HAP-1 (cell line): ENCODE measurements around the gene BRINP3.

Experiments
- DNase-seq, 2 experiments: peaks; one replicate each; pipeline ENCODE4 v3.0.0-alpha.2; 2016 to 2020; ENCODE audit warnings: low spot score in 2 of 2
- H3K27me3 ChIP-seq: fragments of 250-450 bp; sonication (Bioruptor Pico); 2 replicates; pipeline ENCODE4 v1.5.1; 2020; ENCODE audit warnings: low read depth, mild to moderate bottlenecking, moderate library complexity
- H3K36me3 ChIP-seq: fragments of 250-450 bp; sonication (Bioruptor Pico); replicated peaks from 2 replicates; pipeline ENCODE4 v1.5.1; 2020; ENCODE audit warnings: mild to moderate bottlenecking
- H3K4me1 ChIP-seq: fragments of 250-450 bp; sonication (Bioruptor Pico); 2 replicates; pipeline ENCODE4 v1.5.1; 2020; ENCODE audit warnings: mild to moderate bottlenecking
- H3K4me3 ChIP-seq: fragments of 250-450 bp; sonication (Bioruptor Pico); 2 replicates; pipeline ENCODE4 v1.5.1; 2020; ENCODE audit warnings: mild to moderate bottlenecking, moderate library complexity
- H3K9me3 ChIP-seq: fragments of 250-450 bp; sonication (Bioruptor Pico); 2 replicates; pipeline ENCODE4 v1.5.1; 2020; ENCODE audit warnings: mild to moderate bottlenecking, moderate library complexity
- in situ Hi-C: fragments of 300-500 bp; cut with MboI; formaldehyde crosslinking; loops from 3 replicates; pipeline ENCODE4 v1.14.3; 2020; ENCODE audit warnings: low sequenced_read_pairs, inconsistent platforms, mixed read lengths

The BRINP3 gene

GRCh38 chr1:190068304-190068703 lies 409.4 kb downstream of the BRINP3 start:
- H3K36me3 ChIP-seq, result no peaks in the 10 kb centered on the region
- no peak overlapping the region for H3K4me3 ChIP-seq
- no peaks in the 10 kb centered on the region for H3K27me3 ChIP-seq
- peaks cover 4% of the 10 kb centered on the region; the same call in 1 of the 2 replicates for H3K4me1 ChIP-seq
- H3K9me3 ChIP-seq, result no peaks in the 10 kb centered on the region
- in situ Hi-C loops, result no loop called here
- no peak for DNase-seq

DNA sequence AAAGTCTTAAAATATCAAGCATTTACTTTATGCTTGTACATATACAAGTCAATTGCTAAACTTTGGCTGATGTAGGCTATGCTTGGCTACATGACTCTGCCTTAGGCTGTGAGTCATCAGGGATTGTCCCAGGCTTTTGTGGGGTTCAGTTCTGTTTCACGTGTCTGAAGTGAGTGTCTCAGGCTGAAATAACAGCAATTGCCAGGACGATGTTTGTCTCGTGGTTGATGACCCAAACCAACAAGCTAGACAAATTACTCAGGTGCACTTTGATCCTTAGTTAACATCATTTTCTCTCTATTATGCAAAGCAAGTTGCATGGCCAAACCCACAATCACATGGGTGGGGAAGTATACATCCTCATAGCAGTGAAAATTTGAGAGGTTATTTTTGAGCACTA lies 410.1 kb downstream of the BRINP3 start:
- H3K4me3 ChIP-seq, result no peak overlapping the region
- H3K4me1 ChIP-seq, result peaks cover 4% of the 10 kb centered on the region; the same call in 1 of the 2 replicates
- H3K9me3 ChIP-seq, result no peaks in the 10 kb centered on the region
- in situ Hi-C loops, result no loop called here
- DNase-seq, result no peak
- H3K36me3 ChIP-seq, result no peaks in the 10 kb centered on the region
- H3K27me3 ChIP-seq, result no peaks in the 10 kb centered on the region

- Histone ChIP-seq H3K36me3 (no peaks in the 10 kb centered on the region), H3K4me3 (no peak overlapping the region), H3K27me3 (no peaks in the 10 kb centered on the region), H3K4me1 (peaks cover 4% of the 10 kb centered on the region; the same call in 1 of the 2 replicates), H3K9me3 (no peaks in the 10 kb centered on the region)
- DNase-seq, result no peak
- in situ Hi-C loops, result no loop called here
Measured at GRCh38 chr1:190066011-190066410, 411.7 kb downstream of the BRINP3 start.

DNA sequence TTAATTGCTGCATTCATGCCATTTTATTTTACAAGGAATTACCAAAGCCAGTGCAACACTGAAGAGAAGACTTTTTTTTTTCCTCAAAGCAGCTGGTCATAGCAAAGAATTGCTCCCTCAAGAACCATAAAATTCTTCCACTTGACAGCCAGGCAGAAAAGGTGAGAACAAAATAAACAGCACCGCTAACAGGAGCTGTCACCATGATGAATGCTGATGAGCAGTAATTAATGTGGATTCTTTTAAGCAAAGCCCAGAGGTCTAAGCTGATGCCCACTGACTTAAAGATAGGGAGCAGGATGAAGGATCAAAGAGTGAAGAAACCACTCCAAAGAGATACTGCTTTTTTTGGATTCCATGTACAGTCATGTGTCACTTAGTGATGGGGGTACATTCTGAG lies 428.4 kb downstream of the BRINP3 start:
- Histone ChIP-seq H3K4me1 (no peaks in the 10 kb centered on the region), H3K27me3 (no peaks in the 10 kb centered on the region), H3K36me3 (no peaks in the 10 kb centered on the region), H3K4me3 (no peak overlapping the region), H3K9me3 (no peaks in the 10 kb centered on the region)
- DNase-seq, result no peak
- in situ Hi-C loops, result no loop called here
